ENCODE results near the gene BCR. TPM values are rescaled to one million over a fixed set of nuclear protein-coding genes. Genes with fewer than 3 reads are reported as not detected.
"Not testable (repeated sequence)": the region's sequence is repeated elsewhere in the genome, so short reads cannot be mapped to it uniquely, and the experiment has no call there.

The BCR gene
- total RNA-seq, 1 donor from 2014 or later = 90.0 TPM

DNA sequence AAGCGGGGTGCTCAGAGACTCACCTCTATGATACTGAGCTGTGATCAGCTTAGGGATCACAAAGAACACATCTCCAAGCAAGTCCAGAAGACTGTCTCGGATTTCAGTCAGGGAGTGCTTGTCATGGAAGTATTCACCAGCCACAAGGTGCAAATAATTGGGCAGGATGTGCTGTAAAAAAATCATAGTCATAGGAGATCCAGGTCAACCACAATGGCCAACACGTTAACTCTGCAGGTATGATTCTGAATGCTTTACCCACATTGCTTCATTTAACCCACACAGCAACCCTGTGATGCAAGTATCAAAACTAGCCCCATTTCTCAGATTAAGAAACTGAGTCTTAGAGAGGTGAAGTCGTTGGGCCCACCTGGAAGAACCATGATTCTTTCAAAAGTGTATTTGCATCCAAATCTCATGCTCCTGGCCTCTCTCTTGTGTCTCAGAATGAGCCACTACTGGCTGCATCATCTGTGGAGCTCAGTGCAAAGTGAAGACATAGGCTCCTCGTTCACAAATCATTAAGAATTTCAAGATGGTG is 179.3 kb downstream of the BCR start:
- DNase-seq (ENCODE audit: extremely low read depth, low read depth, low spot score) = no peak

DNA sequence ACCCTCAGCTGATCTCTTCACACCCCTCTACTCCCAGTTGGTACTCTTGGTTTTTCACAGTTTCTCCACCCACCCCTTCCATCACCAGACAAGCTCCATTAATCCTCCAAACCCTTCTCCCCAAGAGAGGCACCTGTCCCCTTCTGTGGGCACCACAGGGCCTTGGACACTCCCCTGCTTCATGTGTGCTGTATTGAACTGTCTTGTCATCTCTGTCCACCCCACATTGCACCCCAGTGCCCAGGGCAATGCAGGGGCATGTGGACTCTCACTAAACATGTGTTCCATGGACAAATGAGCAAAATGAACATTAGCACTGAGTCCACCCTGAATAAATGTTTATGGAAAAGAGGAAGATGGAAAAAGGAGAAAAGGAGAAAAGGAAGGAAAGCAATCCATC is 181.4 kb downstream of the BCR start:
- DNase-seq (ENCODE audit: extremely low read depth, low read depth, low spot score) = no peak

GRCh38 chr22:23363683-23364082 is 183.4 kb downstream of the BCR start:
- DNase-seq (ENCODE audit: extremely low read depth, low read depth, low spot score) = no peak

DNA sequence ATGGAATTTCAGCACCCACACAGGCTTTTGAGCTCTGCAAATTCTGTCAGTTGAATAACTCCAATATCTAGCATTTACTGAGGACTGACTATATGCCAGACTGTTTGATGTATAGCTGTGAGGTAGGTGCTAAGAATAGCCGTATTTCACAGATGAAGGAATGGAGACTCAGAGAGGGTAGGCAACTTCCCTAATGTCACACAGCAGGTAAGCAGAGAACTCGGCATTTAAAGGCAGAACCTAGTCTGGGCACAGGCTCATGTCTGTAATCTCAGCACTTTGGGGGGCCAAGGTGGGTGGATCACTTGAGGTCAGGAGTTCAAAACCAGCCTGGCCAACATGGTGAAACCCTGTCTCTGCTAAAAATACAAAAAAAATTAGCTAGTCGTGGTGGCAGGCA is 184.1 kb downstream of the BCR start:
- DNase-seq (ENCODE audit: extremely low read depth, low read depth, low spot score) = no peak

GRCh38 chr22:23365524-23365923 is 185.2 kb downstream of the BCR start:
- no peak for DNase-seq (ENCODE audit: extremely low read depth, low read depth, low spot score)

DNA sequence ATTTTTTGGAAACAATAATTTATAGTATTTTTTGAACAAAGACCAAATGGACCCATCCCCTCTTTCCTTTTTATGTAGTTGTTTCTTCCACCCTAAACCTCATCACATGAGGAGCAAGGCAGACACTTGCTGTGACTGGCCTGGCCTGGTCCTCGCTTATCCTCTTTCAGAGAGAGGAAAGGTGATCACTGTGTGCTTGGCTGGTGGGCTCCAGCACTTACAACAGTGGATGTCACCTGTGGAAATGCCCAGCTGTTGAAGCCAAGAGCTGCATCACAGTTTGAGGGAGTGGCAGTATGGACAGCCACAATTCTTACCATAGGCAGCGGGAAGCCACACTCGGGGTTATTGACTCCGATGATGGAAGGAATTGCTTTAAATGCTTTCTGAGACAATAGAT is 185.7 kb downstream of the BCR start:
- DNase-seq (ENCODE audit: extremely low read depth, low read depth, low spot score) = no peak

DNA sequence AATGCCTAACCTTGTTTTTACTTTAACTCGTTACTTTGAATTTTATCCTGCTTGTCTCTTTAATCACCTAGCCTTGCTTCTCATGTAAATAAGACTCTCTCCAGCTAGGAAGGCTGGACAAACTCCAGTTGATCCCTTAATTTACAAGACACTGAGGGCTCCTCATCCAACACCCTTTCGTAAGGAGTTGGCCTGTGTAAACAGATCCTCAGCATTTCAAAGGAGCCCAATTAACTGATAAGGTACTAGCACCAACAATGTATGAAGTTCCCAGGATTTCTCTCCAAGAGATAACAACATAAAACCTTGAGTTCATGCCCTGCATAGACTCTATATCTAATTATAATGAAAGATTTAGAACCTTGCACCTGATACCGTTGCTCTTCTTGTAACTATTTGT is 186.9 kb downstream of the BCR start:
- DNase-seq (ENCODE audit: extremely low read depth, low read depth, low spot score) = not testable (repeated sequence)

Other genes starting within 250 kb of the BCR start
- gene GNAZ, start 110.0 kb upstream of the BCR start, total RNA-seq = 0.12 and 0.78 TPM in 2 replicates
- gene RSPH14, start 38.5 kb upstream of the BCR start, total RNA-seq = not detected in 2 replicates
- gene RAB36, start 35.0 kb upstream of the BCR start, total RNA-seq = 3.5 and 7.8 TPM in 2 replicates

Measured in glomerular endothelial cell (primary cell).